GM12872 (cell line): ENCODE measurements around the gene PRM3.

ENCODE experiments used
- CTCF ChIP-seq: IDR thresholded peaks from 3 replicates; pipeline ENCODE4 v1.5.1; 2011; ENCODE audit warnings: low read depth, mild to moderate bottlenecking, low read length, moderate library complexity; ENCODE audit not compliant: insufficient read depth

The PRM3 gene

GRCh38 chr16:11285842-11286241, 12.4 kb upstream of the PRM3 start:
- TF ChIP-seq CTCF = no peak

DNA sequence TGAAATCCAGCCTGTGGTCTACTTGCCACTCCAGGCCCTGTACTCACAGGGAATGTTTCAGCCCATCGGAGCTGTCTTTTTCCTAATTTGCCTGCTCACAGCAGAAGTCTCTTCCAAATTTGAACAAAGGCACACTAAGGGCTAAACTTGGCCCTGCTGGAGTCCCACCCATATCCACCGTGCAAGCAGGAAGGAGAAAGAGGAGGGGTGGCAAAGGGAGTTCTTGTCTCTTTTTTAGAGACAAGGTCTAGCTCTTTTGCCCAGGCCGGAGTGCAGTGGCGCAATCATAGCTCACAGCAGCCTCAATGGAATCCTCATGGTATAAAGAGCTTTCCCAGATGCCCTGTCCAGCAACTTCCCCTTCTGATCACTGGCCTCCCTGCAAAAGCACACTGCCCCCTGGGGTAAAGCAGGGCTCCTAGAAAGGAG, 10.4 kb upstream of the PRM3 start:
- no peak for TF ChIP-seq CTCF

DNA sequence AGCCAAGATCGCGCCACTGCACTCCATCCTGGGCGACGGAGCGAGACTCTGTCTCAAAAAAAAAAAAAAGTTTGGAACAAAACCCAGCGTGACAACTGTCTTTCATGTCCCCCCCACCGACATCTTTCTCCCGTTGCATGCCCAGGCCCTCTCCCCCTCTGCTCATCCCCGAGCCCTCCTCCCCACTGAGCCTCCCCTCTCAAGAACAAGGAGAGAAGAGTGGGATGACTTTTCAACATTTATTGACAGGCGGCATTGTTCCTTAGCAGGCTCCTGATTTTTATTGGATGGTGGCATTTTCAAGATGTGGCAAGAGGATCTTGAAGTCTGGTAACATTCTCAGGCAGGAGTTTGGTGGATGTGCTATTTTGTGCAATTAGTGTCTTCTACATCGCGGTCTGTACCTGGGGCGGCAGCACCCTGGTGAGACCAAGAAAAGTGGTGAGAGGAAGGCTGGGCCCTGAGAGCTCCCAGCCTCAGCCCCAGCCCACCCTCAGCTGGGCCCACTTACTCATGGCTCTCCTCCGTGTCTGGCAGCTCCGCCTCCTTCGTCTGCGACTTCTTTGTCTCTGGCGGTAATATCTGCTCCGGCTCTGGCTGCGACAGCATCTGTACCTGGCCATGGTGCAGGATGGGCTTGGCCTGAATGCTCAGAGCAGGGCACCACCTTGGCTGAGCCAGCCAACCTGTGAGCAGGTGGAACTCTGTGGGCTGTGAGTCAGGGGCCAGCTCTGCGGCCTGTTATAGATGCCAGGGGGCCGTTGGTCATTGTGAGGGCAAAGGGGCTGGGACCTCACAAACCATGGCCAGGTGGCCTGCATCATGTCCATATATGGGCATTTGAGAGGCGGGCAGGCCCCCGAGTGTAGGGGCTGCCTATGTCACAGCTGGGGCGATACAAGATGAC, 7.4 kb upstream of the PRM3 start, which contains the start of gene PRM1:
PRM1 (minus strand) TSS at position 715 of the 907 bp plus-strand sequence; CDS start at position 623, 92 bp downstream.
- no peak for TF ChIP-seq CTCF

GRCh38 chr16:11278681-11279628, 5.5 kb upstream of the PRM3 start:
- TF ChIP-seq CTCF = no peak

GRCh38 chr16:11277607-11278337, 4.3 kb upstream of the PRM3 start:
- no peak for TF ChIP-seq CTCF

- TF ChIP-seq CTCF = no peak
Observed at GRCh38 chr16:11276896-11277593, 3.6 kb upstream of the PRM3 start.
